ENCODE data around the gene ATP2C1. TPM values are rescaled to one million over a fixed set of nuclear protein-coding genes. Genes with fewer than 3 reads are reported as not detected.

The ATP2C1 gene
- total and polyA plus RNA-seq, 2 of the 4 experiments (the other 2 are of a cell fraction), result 41.4 to 50.2 TPM

GRCh38 chr3:130925628-130926027 is 31.7 kb downstream of the ATP2C1 start:
- no peaks in the 10 kb centered on the region for H3K4me1 ChIP-seq (ENCODE audit: control insufficient read depth, insufficient read depth, low read length)
- ChIA-PET POLR2A (ENCODE audit: unreplicated experiment) (no interaction called here), CTCF (no interaction called here)
- no peak overlapping the region for H3K4me2 ChIP-seq (ENCODE audit: low read depth, low read length)
- no CpG with 5 or more reads among the region's 3 CpGs for WGBS, 2 experiments (ENCODE audit: extremely low coverage in 2 of 2, insufficient read length in 1 of 2)
- H3K18ac ChIP-seq (ENCODE audit: low read depth, low read length), result no peak overlapping the region
- H3K9me1 ChIP-seq (ENCODE audit: insufficient read depth, low read length), result 0 out of 2 replicates have a peak, but pooled peaks cover 6% of the 10 kb centered on the region
- intact Hi-C loops (cut with micrococcal nuclease), result no loop called here
- dilution Hi-C loops (cut with HindIII; ENCODE audit: low sequenced_read_pairs, unreplicated experiment), result no loop called here
- no peak overlapping the region for H3K23ac ChIP-seq (ENCODE audit: low read depth, low read length)
- no peaks in the 10 kb centered on the region for H3K36me3 ChIP-seq (ENCODE audit: control insufficient read depth, insufficient read depth, low read length)
- H3K14ac ChIP-seq (replicated peaks; ENCODE audit: low read depth, low read length), result no peak overlapping the region; the same call in 1 of the 2 replicates
- H3K9ac ChIP-seq (ENCODE audit: low read depth, low read length), result no peak overlapping the region
- no peak overlapping the region for H2BK20ac ChIP-seq (ENCODE audit: low read depth, low read length)
- no peak overlapping the region for H3K27ac ChIP-seq (ENCODE audit: insufficient read depth, low read length)
- H3K79me1 ChIP-seq (ENCODE audit: low read depth in 1 of 2, low read length in 2 of 2), result peaks cover 11 to 45% of the 10 kb centered on the region in 2 experiments
- no peak overlapping the region for H4K5ac ChIP-seq (ENCODE audit: low read depth, low read length)
- H2AFZ ChIP-seq (replicated peaks; ENCODE audit: low read length, poor library complexity), result no peak overlapping the region
- H2AK9ac ChIP-seq (replicated peaks; ENCODE audit: low read depth, low read length, poor library complexity), result no peak overlapping the region
- H4K91ac ChIP-seq (ENCODE audit: insufficient read depth, low read depth, low read length), result no peak overlapping the region
- no peak for TF ChIP-seq CHD1 (IDR thresholded peaks at IDR 0.05; ENCODE audit: low read depth, low read length)
- no peak for TF ChIP-seq SMC3 (IDR thresholded peaks at IDR 0.05; ENCODE audit: low read depth, low read length)
- no peak for TF ChIP-seq MXI1 (IDR thresholded peaks at IDR 0.05; ENCODE audit: borderline replicate concordance, low read depth, low read length)
- no peak for TF ChIP-seq RCOR1 (IDR thresholded peaks at IDR 0.05; ENCODE audit: insufficient replicate concordance, low read length)
- TF ChIP-seq MAZ (IDR thresholded peaks at IDR 0.05; ENCODE audit: borderline replicate concordance, low read depth, low read length), result no peak
- TF ChIP-seq NFE2L2 (IDR thresholded peaks at IDR 0.05; ENCODE audit: low read depth, low read length), result no peak
- no peak for TF ChIP-seq POLR2A (IDR thresholded peaks at IDR 0.05; ENCODE audit: low read depth, low read length)
- TF ChIP-seq MAFK (IDR thresholded peaks at IDR 0.05; ENCODE audit: low read depth, low read length), result no peak
- TF ChIP-seq FOS (IDR thresholded peaks at IDR 0.05; ENCODE audit: low read depth, low read length), result no peak
- TF ChIP-seq USF2 (IDR thresholded peaks at IDR 0.05; ENCODE audit: low read depth, low read length), result no peak
- no peak for TF ChIP-seq CTCF (conservative IDR thresholded peaks at IDR 0.05; ENCODE audit: low read depth, low read length)
- TF ChIP-seq RAD21 (IDR thresholded peaks at IDR 0.05; ENCODE audit: low read length), result no peak
- no peak overlapping the region for H3K4me3 ChIP-seq (ENCODE audit: insufficient read depth, low read depth, low read length)
- BruUV-seq (replicated peaks), result no TSS peak
- peaks cover 5% of the 10 kb centered on the region for H3K9me3 ChIP-seq (ENCODE audit: control insufficient read depth, insufficient read depth, low read length)
- H4K20me1 ChIP-seq (ENCODE audit: insufficient read depth, low read length), result peaks cover 16% of the 10 kb centered on the region; the same call in 1 of the 2 replicates
- H2BK120ac ChIP-seq (ENCODE audit: low read depth, low read length), result no peak overlapping the region
- H3K4ac ChIP-seq (ENCODE audit: low read depth, low read length), result no peak overlapping the region
- H3K56ac ChIP-seq (ENCODE audit: extremely low read depth, insufficient read depth, low read length), result no peak overlapping the region
- no peak overlapping the region for H2AK5ac ChIP-seq (ENCODE audit: low read depth, low read length)
- H3K27me3 ChIP-seq (ENCODE audit: control insufficient read depth, insufficient read depth, low read length), result no peaks in the 10 kb centered on the region
- no peak overlapping the region for H4K8ac ChIP-seq (ENCODE audit: low read depth in 2 of 2, low read length in 2 of 2)
- DNase-seq (no peak), ATAC-seq (ENCODE audit: low read depth) (no peak)
- H2BK5ac ChIP-seq (ENCODE audit: low read depth, low read length, poor library complexity, severe bottlenecking), result no peak overlapping the region
- in situ Hi-C loops (cut with MboI; ENCODE audit: low sequenced_read_pairs), result no loop called here
- no peak overlapping the region for H2BK15ac ChIP-seq (ENCODE audit: low read depth, low read length)

Data from IMR-90 (cell line).